Subcutaneous abdominal adipose tissue (tissue), 5 donors: ENCODE measurements around the gene PRKCH.

Experiments used
- H3K27ac ChIP-seq: one replicate; pipeline ENCODE4 v1.7.0; 2013; ENCODE audit warnings: low read depth, mild to moderate bottlenecking, inconsistent platforms, low read length, moderate library complexity
- H3K27me3 ChIP-seq, 5 donors: one replicate each; pipeline ENCODE4 v1.7.0; 2013; ENCODE audit warnings: low read length in 5 of 5, inconsistent platforms in 1 of 5; ENCODE audit not compliant: control insufficient read depth in 5 of 5, insufficient read depth in 4 of 5
- H3K36me3 ChIP-seq, 5 donors: one replicate each; pipeline ENCODE4 v1.7.0; 2013; ENCODE audit warnings: low read length in 5 of 5; ENCODE audit not compliant: control insufficient read depth in 5 of 5, insufficient read depth in 5 of 5
- H3K4me1 ChIP-seq, 5 donors: one replicate each; pipeline ENCODE4 v1.7.0; 2013; ENCODE audit warnings: low read length in 5 of 5, mild to moderate bottlenecking in 3 of 5, moderate library complexity in 1 of 5; ENCODE audit not compliant: control insufficient read depth in 5 of 5, insufficient read depth in 5 of 5
- H3K4me3 ChIP-seq, 5 donors: one replicate each; pipeline ENCODE4 v1.7.0; 2013; ENCODE audit warnings: low read length in 5 of 5, low read depth in 1 of 5
- H3K9ac ChIP-seq, 5 donors: one replicate each; pipeline ENCODE4 v1.7.0; 2013; ENCODE audit warnings: low read length in 5 of 5, mild to moderate bottlenecking in 4 of 5, moderate library complexity in 3 of 5
- H3K9me3 ChIP-seq, 5 donors: one replicate each; pipeline ENCODE4 v1.7.0; 2013; ENCODE audit warnings: low read length in 5 of 5; ENCODE audit not compliant: control insufficient read depth in 5 of 5
- donor health status: healthy.
- donor health status: healthy.
- donor health status: healthy.
- donor health status: healthy.
- donor health status: healthy.

Gene PRKCH

GRCh38 chr14:61351477-61351876 is 30.1 kb downstream of the PRKCH start:
- Histone ChIP-seq H3K4me1 (peaks cover 0 to 42% (median 5%) of the 10 kb centered on the region in 5 donors), H3K9ac (no peak overlapping the region), H3K27me3 (no peaks in the 10 kb centered on the region), H3K27ac (no peak overlapping the region), H3K4me3 (no peak overlapping the region), H3K36me3 (no peaks in the 10 kb centered on the region), H3K9me3 (no peaks in the 10 kb centered on the region)

GRCh38 chr14:61355892-61356325 is 34.5 kb downstream of the PRKCH start:
- Histone ChIP-seq H3K27me3 (no peaks in the 10 kb centered on the region), H3K9me3 (no peaks in the 10 kb centered on the region), H3K36me3 (no peaks in the 10 kb centered on the region), H3K27ac (peak overlapping the region; percentile 38), H3K4me1 (peaks cover 0 to 32% (median 0%) of the 10 kb centered on the region in 5 donors), H3K4me3 (peak overlapping the region in 1 of 5 donors; percentile 23), H3K9ac (no peak overlapping the region)

GRCh38 chr14:61357123-61357522 is 35.7 kb downstream of the PRKCH start:
- H3K36me3 ChIP-seq, result no peaks in the 10 kb centered on the region
- H3K4me1 ChIP-seq, result peaks cover 0 to 27% (median 0%) of the 10 kb centered on the region in 5 donors
- no peak overlapping the region for H3K9ac ChIP-seq
- H3K9me3 ChIP-seq, result no peaks in the 10 kb centered on the region
- H3K27me3 ChIP-seq, result no peaks in the 10 kb centered on the region
- H3K27ac ChIP-seq, result peak overlapping the region; percentile 38
- no peak overlapping the region for H3K4me3 ChIP-seq

GRCh38 chr14:61358554-61359226 is 37.3 kb downstream of the PRKCH start:
- Histone ChIP-seq H3K4me3 (no peak overlapping the region), H3K36me3 (no peaks in the 10 kb centered on the region), H3K9me3 (no peaks in the 10 kb centered on the region), H3K9ac (no peak overlapping the region), H3K27me3 (no peaks in the 10 kb centered on the region), H3K27ac (no peak overlapping the region), H3K4me1 (peaks cover 0 to 34% (median 0%) of the 10 kb centered on the region in 5 donors)

- Histone ChIP-seq H3K9me3 (no peaks in the 10 kb centered on the region), H3K4me3 (no peak overlapping the region), H3K27ac (no peak overlapping the region), H3K9ac (no peak overlapping the region), H3K36me3 (no peaks in the 10 kb centered on the region), H3K4me1 (peaks cover 0 to 43% (median 0%) of the 10 kb centered on the region in 5 donors), H3K27me3 (no peaks in the 10 kb centered on the region)
Observed at GRCh38 chr14:61360796-61361525, 39.6 kb downstream of the PRKCH start.

- no peaks in the 10 kb centered on the region for H3K36me3 ChIP-seq
- H3K27ac ChIP-seq, result no peak overlapping the region
- H3K4me1 ChIP-seq, result peaks cover 0 to 44% (median 4%) of the 10 kb centered on the region in 5 donors
- no peak overlapping the region for H3K9ac ChIP-seq
- no peaks in the 10 kb centered on the region for H3K27me3 ChIP-seq
- no peak overlapping the region for H3K4me3 ChIP-seq
- H3K9me3 ChIP-seq, result no peaks in the 10 kb centered on the region
Observed at GRCh38 chr14:61362072-61362750, 40.8 kb downstream of the PRKCH start.

- Histone ChIP-seq H3K4me1 (peaks cover 0 to 47% (median 20%) of the 10 kb centered on the region in 5 donors), H3K36me3 (no peaks in the 10 kb centered on the region), H3K9me3 (no peaks in the 10 kb centered on the region), H3K27ac (no peak overlapping the region), H3K9ac (no peak overlapping the region), H3K27me3 (no peaks in the 10 kb centered on the region), H3K4me3 (no peak overlapping the region)
Observed at GRCh38 chr14:61364243-61364642, 42.9 kb downstream of the PRKCH start.

- no peak overlapping the region for H3K4me3 ChIP-seq
- no peak overlapping the region for H3K27ac ChIP-seq
- H3K9me3 ChIP-seq, result no peaks in the 10 kb centered on the region
- H3K36me3 ChIP-seq, result no peaks in the 10 kb centered on the region
- H3K9ac ChIP-seq, result no peak overlapping the region
- peaks cover 0 to 48% (median 20%) of the 10 kb centered on the region in 5 donors for H3K4me1 ChIP-seq
- no peaks in the 10 kb centered on the region for H3K27me3 ChIP-seq
Observed at GRCh38 chr14:61365667-61366212, 44.4 kb downstream of the PRKCH start.

- Histone ChIP-seq H3K4me3 (no peak overlapping the region), H3K9me3 (no peaks in the 10 kb centered on the region), H3K4me1 (peaks cover 0 to 41% (median 20%) of the 10 kb centered on the region in 5 donors), H3K27me3 (no peaks in the 10 kb centered on the region), H3K27ac (no peak overlapping the region), H3K9ac (no peak overlapping the region), H3K36me3 (no peaks in the 10 kb centered on the region)
Observed at GRCh38 chr14:61368114-61368710, 46.8 kb downstream of the PRKCH start.
